Measurements from ENCODE around the gene CAMTA1.

CAMTA1 gene

GRCh38 chr1:7578206-7578605, 793.0 kb downstream of the CAMTA1 start:
- DNase-seq = no peak

- no peak for DNase-seq
Measured at GRCh38 chr1:7579016-7579415, 793.8 kb downstream of the CAMTA1 start.

GRCh38 chr1:7579831-7580804, 794.9 kb downstream of the CAMTA1 start:
- DNase-seq = no peak

- DNase-seq = no peak
Measured at GRCh38 chr1:7580923-7581753, 795.9 kb downstream of the CAMTA1 start.

- DNase-seq = no peak
Measured at GRCh38 chr1:7581754-7582459, 796.7 kb downstream of the CAMTA1 start.

- no peak for DNase-seq
Measured at GRCh38 chr1:7582460-7582972, 797.3 kb downstream of the CAMTA1 start.

GRCh38 chr1:7583291-7584096, 798.2 kb downstream of the CAMTA1 start:
- DNase-seq = no peak

- no peak for DNase-seq
Measured at GRCh38 chr1:7584157-7584556, 798.9 kb downstream of the CAMTA1 start.

- DNase-seq = no peak
Measured at GRCh38 chr1:7584643-7585042, 799.4 kb downstream of the CAMTA1 start.

- DNase-seq = no peak
Measured at GRCh38 chr1:7585216-7585907, 800.1 kb downstream of the CAMTA1 start.

- no peak for DNase-seq
Measured at GRCh38 chr1:7586031-7586941, 801.0 kb downstream of the CAMTA1 start.

GRCh38 chr1:7587108-7587772, 802.0 kb downstream of the CAMTA1 start:
- DNase-seq = no peak

GRCh38 chr1:7587773-7588456, 802.7 kb downstream of the CAMTA1 start:
- no peak for DNase-seq

- DNase-seq = no peak
Measured at GRCh38 chr1:7588457-7588827, 803.2 kb downstream of the CAMTA1 start.

GRCh38 chr1:7589080-7589735, 804.0 kb downstream of the CAMTA1 start:
- DNase-seq = no peak

GRCh38 chr1:7589774-7590425, 804.6 kb downstream of the CAMTA1 start:
- DNase-seq = no peak

GRCh38 chr1:7590426-7590790, 805.2 kb downstream of the CAMTA1 start:
- no peak for DNase-seq

GRCh38 chr1:7591565-7591964, 806.3 kb downstream of the CAMTA1 start:
- DNase-seq = no peak

Measured in Kasumi-1 (cell line).